Progenitor cell of endocrine pancreas (in vitro differentiated cells): ENCODE data around the gene KIAA0232. TPM values are rescaled to one million over a fixed set of nuclear protein-coding genes. Genes with fewer than 3 reads are reported as not detected.
"Not testable (repeated sequence)": the region's sequence is repeated elsewhere in the genome, so short reads cannot be mapped to it uniquely, and the experiment has no call there.

Experiments used
- DNase-seq: peaks from one replicate; pipeline ENCODE4 v3.0.0; 2021; ENCODE audit warnings: low spot score; ENCODE audit not compliant: unreplicated experiment
- H3K27ac Mint-ChIP-seq: 2 replicates; pipeline ENCODE4 v1.8.0; 2021; ENCODE audit warnings: mild to moderate bottlenecking, moderate library complexity, mixed read lengths
- H3K27me3 Mint-ChIP-seq: 2 replicates; pipeline ENCODE4 v1.8.0; 2021; ENCODE audit warnings: mixed read lengths
- H3K36me3 Mint-ChIP-seq: 2 replicates; pipeline ENCODE4 v1.8.0; 2022; ENCODE audit warnings: mixed read lengths; ENCODE audit not compliant: insufficient read depth
- H3K4me1 Mint-ChIP-seq: 2 replicates; pipeline ENCODE4 v1.8.0; 2021; ENCODE audit warnings: low read depth, mixed read lengths
- H3K4me3 Mint-ChIP-seq: 2 replicates; pipeline ENCODE4 v1.8.0; 2021; ENCODE audit warnings: low read depth, mild to moderate bottlenecking, moderate library complexity, mixed read lengths
- H3K9me3 Mint-ChIP-seq: 2 replicates; pipeline ENCODE4 v1.8.0; 2021; ENCODE audit warnings: low read depth, mixed read lengths
- total RNA-seq: library from RNA; stranded (reverse); gene quantifications from 2 replicates; pipeline ENCODE4 v1.2.1, GENCODE V29; 2021
- TF ChIP-seq, protein P1 (sequence below): fragments of 200-600 bp; sonication (generic); IDR thresholded peaks from one replicate; pipeline ENCODE4 v1.5.0; 2021; ENCODE audit warnings: antibody characterized with exemption, mild to moderate bottlenecking; ENCODE audit not compliant: unreplicated experiment

The KIAA0232 gene
- total RNA-seq, 1 donor from 2014 or later: 52.8 TPM

DNA sequence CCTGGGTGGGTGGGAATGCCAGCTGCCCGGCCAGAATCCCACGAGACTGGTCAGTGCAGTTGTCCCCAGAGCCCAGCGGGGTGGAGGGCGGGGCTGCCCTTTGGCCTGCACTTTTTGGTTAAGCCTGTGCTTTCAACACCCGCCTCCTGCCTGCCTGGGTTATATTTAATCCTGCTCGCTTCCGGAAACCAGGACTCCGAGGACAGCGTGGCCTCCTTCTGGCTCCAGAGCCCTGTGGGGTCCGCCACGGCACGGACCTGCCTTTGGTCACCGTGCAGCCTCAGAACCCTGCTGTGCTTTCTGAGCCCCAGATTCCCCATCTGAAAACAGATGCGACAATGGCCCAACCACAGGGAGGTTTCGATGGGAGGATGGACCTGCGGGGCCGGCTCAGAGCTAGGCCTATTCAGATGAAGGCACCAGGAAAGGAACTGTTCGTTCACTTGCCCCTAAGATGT lies 29.4 kb upstream of the KIAA0232 start:
- H3K36me3 Mint-ChIP-seq: no peaks in the 10 kb centered on the region
- no peak for DNase-seq
- H3K4me3 Mint-ChIP-seq: no peak overlapping the region
- no peaks in the 10 kb centered on the region for H3K9me3 Mint-ChIP-seq
- no peak overlapping the region for H3K27ac Mint-ChIP-seq
- TF ChIP-seq, protein P1, sequence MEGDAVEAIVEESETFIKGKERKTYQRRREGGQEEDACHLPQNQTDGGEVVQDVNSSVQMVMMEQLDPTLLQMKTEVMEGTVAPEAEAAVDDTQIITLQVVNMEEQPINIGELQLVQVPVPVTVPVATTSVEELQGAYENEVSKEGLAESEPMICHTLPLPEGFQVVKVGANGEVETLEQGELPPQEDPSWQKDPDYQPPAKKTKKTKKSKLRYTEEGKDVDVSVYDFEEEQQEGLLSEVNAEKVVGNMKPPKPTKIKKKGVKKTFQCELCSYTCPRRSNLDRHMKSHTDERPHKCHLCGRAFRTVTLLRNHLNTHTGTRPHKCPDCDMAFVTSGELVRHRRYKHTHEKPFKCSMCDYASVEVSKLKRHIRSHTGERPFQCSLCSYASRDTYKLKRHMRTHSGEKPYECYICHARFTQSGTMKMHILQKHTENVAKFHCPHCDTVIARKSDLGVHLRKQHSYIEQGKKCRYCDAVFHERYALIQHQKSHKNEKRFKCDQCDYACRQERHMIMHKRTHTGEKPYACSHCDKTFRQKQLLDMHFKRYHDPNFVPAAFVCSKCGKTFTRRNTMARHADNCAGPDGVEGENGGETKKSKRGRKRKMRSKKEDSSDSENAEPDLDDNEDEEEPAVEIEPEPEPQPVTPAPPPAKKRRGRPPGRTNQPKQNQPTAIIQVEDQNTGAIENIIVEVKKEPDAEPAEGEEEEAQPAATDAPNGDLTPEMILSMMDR: no peak
- no peaks in the 10 kb centered on the region for H3K27me3 Mint-ChIP-seq
- H3K4me1 Mint-ChIP-seq: peaks cover 12% of the 10 kb centered on the region

DNA sequence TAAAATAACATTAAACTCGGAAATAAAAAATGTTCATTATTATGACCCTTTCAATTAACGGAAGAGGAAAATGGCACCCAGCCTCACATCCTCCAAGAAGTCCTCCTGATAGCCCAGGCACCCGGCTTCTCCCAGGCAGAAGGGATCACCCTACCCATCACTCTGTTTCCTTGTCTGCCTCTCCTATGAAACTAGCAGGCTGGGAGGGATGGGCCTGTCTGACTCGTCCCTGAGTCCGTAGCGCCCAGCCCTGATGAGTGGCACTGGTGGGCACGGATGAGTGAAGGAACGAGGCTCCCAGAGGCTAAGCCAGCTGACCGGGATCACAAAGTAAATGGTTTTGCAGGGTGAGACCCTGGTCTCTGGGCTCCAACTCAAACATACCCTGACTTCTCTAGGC lies 28.6 kb upstream of the KIAA0232 start:
- Mint-ChIP-seq H3K36me3 (no peaks in the 10 kb centered on the region), H3K27me3 (no peaks in the 10 kb centered on the region), H3K27ac (no peak overlapping the region), H3K9me3 (no peaks in the 10 kb centered on the region), H3K4me3 (no peak overlapping the region), H3K4me1 (peaks cover 12% of the 10 kb centered on the region)
- TF ChIP-seq, protein P1: no peak
- no peak for DNase-seq

DNA sequence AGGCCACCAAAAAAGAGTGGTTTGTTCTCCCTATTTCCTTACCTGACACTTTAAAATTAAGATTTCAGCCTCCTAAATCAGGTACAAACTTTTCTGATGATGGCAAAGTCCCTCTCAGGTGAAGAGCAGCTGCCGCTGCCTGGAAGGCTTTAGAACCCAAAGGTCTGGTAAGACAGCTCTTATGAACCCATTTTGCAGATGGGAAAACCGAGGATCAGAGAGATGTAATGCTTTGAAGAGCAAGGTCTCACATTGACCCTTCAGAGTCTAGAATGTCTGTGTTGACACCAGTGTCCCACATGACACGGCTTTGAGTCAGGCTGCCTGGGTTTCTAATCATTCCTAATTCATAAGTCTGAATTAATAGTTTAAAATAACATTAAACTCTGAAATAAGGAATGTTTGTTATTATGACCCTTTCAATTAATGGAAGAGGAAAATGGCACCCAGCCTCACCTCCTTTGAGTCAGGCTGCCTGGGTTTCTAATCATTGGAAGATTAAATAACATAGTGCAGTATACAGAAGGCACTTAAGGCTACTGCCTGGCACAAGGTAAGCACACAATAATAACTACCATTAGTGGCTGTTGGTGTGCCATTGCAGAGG lies 27.9 kb upstream of the KIAA0232 start:
- Mint-ChIP-seq H3K27ac (no peak overlapping the region), H3K9me3 (no peaks in the 10 kb centered on the region), H3K4me1 (peaks cover 12% of the 10 kb centered on the region), H3K27me3 (no peaks in the 10 kb centered on the region), H3K4me3 (no peak overlapping the region), H3K36me3 (no peaks in the 10 kb centered on the region)
- DNase-seq: no peak
- TF ChIP-seq, protein P1: no peak

DNA sequence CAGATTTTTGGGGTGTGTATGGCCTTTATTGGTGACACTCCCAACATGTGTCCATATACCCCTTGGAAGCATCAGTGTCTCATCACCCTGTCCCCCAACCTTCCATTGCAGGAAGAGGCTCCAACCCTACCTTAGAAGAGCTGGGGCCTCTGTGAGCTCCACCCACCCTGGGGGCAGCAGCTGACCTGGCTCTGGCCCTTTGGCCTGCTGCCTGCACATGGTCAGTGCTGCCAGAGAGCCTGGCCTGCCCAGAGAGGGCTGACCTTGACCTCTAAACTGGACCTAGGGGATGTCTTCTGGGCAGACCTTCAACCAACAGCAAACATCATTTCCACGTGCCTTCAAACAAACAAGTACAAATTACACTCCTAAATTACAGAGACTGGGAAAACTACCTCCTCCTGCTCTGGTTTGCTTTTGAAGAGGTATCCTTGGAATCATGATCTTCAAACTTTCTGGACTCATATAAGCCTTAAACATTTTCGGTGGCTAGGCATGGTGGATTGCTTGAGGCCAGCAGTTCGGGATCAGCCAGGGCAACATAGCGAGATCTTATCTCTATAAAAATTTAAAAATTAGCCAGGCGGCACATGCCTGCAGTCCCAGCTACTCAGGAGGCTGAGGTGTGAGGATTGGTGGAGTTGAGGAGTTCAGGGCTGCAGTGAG lies 27.3 kb upstream of the KIAA0232 start:
- TF ChIP-seq, protein P1: no peak

DNA sequence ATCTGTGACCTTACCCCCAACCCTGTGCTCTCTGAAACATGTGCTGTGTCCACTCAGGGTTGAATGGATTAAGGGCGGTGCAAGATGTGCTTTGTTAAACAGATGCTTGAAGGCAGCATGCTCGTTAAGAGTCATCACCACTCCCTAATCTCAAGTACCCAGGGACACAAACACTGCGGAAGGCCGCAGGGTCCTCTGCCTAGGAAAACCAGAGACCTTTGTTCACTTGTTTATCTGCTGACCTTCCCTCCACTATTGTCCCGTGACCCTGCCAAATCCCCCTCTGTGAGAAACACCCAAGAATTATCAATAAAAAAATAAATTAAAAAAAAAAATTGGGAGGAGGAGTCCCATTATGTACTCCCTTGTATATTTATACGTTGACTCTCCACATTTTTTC lies 26.2 kb upstream of the KIAA0232 start:
- H3K4me3 Mint-ChIP-seq, H3K27me3 Mint-ChIP-seq, H3K27ac Mint-ChIP-seq, H3K36me3 Mint-ChIP-seq, DNase-seq, H3K9me3 Mint-ChIP-seq, H3K4me1 Mint-ChIP-seq: not testable (repeated sequence)

More for the DNA sequence above, 27.3 kb upstream of the KIAA0232 start:
- Mint-ChIP-seq H3K4me1 (peaks cover 12% of the 10 kb centered on the region), H3K36me3 (no peaks in the 10 kb centered on the region), H3K27ac (no peak overlapping the region), H3K27me3 (no peaks in the 10 kb centered on the region), H3K4me3 (no peak overlapping the region), H3K9me3 (no peaks in the 10 kb centered on the region)
- no peak for DNase-seq

DNA sequence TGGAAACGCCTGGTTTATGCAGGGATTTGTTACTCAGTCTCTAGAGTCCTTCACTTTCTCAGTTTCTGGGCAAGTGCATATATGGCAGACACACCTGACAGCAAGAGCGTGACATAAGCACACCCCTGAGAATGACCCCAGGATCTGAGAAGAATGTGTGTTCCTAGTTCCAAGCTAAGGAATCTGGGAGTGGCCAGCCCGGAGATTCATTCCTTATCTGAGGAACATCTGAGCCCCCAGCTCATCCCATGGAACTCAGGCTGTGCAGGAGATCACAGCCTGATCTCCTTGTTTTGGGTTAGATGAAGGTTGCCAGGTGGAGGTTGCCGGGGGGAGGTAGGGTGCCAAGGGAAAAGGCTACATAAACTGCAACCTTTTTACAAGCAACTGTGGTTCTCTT lies 23.8 kb upstream of the KIAA0232 start:
- H3K4me3 Mint-ChIP-seq: no peak overlapping the region
- H3K36me3 Mint-ChIP-seq: no peaks in the 10 kb centered on the region
- no peak for DNase-seq
- no peak overlapping the region for H3K27ac Mint-ChIP-seq
- peaks cover 3% of the 10 kb centered on the region for H3K27me3 Mint-ChIP-seq
- TF ChIP-seq, protein P1: no peak
- H3K4me1 Mint-ChIP-seq: no peaks in the 10 kb centered on the region
- H3K9me3 Mint-ChIP-seq: no peaks in the 10 kb centered on the region
